Vagina (tissue), 2 donors: ENCODE data around the gene PLEKHA6.

Experiments used
- CTCF ChIP-seq, 3 experiments: fragments of 450-650 bp in 2 of 3; fragments of 200-600 bp in 1 of 3; sonication (generic) in 1 of 3; IDR thresholded peaks; one replicate each; pipeline ENCODE4 v1.5.1; 2017 to 2019; ENCODE audit warnings: antibody characterized with exemption in 3 of 3, mild to moderate bottlenecking in 2 of 3, moderate library complexity in 2 of 3
- POLR2A ChIP-seq, 2 donors: fragments of 450-650 bp; IDR thresholded peaks; one replicate each; pipeline ENCODE4 v1.6.1; 2017; ENCODE audit warnings: antibody characterized with exemption in 2 of 2, mild to moderate bottlenecking in 2 of 2, moderate library complexity in 2 of 2
- POLR2AphosphoS5 ChIP-seq, 2 donors: sonication (generic); formaldehyde crosslinking; IDR thresholded peaks; one replicate each; pipeline ENCODE4 v1.9.0; 2017; ENCODE audit warnings: antibody characterized with exemption in 2 of 2, mild to moderate bottlenecking in 2 of 2, low read depth in 1 of 2; ENCODE audit not compliant: insufficient read depth in 1 of 2

- TF ChIP-seq CTCF (IDR thresholded peaks at IDR 0.05): no peak
- TF ChIP-seq POLR2A (IDR thresholded peaks at IDR 0.05): no peak
- no peak for TF ChIP-seq POLR2AphosphoS5 (IDR thresholded peaks at IDR 0.05; ENCODE audit: insufficient read depth in 1 of 2, low read depth in 1 of 2)
These were observed 9.4 kb downstream of the PLEKHA6 start for GRCh38 chr1:204350312-204350711.
